ENCODE data around the gene STK10.

GRCh38 chr5:172159016-172159415, 29.0 kb downstream of the STK10 start:
- no peak for TF ChIP-seq POLR2AphosphoS5 (IDR thresholded peaks at IDR 0.05; ENCODE audit: borderline replicate concordance, low read depth, low read length)
- no peak for TF ChIP-seq EZH2 (IDR thresholded peaks at IDR 0.05)

All from SK-N-MC (cell line).